ENCODE results near the gene SLC4A2.

The SLC4A2 gene

GRCh38 chr7:151046603-151047573, 12.5 kb upstream of the SLC4A2 start:
- DNase-seq, result no peak

- peak; percentile 48 for DNase-seq
Measured at GRCh38 chr7:151047976-151048815, 11.2 kb upstream of the SLC4A2 start, which contains the start of gene ASIC3. Gene ASIC3 (plus strand): TSS chr7:151048531. CDS start chr7:151048886, 355 bp downstream.

DNA sequence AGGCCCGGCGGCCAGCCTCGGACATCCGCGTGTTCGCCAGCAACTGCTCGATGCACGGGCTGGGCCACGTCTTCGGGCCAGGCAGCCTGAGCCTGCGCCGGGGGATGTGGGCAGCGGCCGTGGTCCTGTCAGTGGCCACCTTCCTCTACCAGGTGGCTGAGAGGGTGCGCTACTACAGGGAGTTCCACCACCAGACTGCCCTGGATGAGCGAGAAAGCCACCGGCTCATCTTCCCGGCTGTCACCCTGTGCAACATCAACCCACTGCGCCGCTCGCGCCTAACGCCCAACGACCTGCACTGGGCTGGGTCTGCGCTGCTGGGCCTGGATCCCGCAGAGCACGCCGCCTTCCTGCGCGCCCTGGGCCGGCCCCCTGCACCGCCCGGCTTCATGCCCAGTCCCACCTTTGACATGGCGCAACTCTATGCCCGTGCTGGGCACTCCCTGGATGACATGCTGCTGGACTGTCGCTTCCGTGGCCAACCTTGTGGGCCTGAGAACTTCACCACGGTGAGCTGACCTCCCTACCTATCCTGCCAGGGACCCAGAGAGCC, 10.4 kb upstream of the SLC4A2 start:
- no peak for DNase-seq

DNA sequence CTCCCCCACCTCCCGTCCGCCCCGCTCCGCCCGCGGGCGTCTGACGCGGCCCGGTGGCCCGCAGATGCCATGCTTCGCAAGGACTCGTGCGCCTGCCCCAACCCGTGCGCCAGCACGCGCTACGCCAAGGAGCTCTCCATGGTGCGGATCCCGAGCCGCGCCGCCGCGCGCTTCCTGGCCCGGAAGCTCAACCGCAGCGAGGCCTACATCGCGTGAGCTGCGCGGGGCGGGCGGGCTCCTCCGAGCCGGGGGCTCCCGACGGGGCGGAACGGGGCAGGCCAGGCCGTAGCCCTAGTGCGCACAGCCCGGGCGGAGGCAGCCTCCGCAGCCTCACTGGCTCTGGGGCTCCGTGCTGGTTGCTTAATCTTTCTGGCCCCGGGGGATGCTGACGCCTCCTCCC, 8.3 kb upstream of the SLC4A2 start:
- DNase-seq, result no peak

DNA sequence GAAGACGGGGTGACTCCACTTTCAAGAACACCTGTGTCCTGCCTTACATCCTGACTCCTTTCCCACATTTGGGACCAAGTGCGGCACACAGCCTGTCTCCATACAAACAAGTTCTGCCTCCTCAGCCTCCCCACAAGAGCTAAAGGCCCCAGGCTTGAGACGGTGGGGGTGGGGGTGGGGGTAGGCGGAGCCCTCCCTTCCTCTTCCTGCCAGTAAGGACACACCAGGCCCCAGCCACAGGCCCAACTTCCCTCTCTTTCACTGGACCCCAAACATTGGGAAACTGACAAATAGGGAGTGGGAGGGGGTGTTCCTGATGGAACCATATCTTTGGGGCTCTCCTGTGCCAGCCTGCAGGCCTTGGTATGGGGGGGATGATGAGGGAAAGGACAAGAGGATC, 6.3 kb upstream of the SLC4A2 start:
- no peak for DNase-seq

GRCh38 chr7:151053751-151054150, 5.6 kb upstream of the SLC4A2 start:
- DNase-seq, result no peak

DNA sequence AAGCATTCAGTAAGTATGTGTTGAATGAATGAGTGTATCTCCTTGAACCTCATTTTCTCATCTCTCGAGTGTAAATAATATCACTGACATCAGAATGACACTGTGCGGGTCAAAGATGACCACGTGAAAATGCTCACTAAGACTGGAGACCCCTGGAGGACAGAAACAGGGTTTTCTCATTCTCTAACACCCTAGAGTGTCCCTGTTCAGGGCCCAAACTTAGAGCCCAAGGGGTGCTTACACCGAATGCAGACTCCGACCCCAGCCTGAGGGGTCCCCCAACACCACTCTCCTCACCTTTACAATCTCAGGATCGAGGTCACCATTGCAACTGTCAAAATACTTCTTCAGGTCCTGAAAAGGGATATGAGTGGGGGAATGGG, 3.1 kb upstream of the SLC4A2 start:
- no peak for DNase-seq

DNA sequence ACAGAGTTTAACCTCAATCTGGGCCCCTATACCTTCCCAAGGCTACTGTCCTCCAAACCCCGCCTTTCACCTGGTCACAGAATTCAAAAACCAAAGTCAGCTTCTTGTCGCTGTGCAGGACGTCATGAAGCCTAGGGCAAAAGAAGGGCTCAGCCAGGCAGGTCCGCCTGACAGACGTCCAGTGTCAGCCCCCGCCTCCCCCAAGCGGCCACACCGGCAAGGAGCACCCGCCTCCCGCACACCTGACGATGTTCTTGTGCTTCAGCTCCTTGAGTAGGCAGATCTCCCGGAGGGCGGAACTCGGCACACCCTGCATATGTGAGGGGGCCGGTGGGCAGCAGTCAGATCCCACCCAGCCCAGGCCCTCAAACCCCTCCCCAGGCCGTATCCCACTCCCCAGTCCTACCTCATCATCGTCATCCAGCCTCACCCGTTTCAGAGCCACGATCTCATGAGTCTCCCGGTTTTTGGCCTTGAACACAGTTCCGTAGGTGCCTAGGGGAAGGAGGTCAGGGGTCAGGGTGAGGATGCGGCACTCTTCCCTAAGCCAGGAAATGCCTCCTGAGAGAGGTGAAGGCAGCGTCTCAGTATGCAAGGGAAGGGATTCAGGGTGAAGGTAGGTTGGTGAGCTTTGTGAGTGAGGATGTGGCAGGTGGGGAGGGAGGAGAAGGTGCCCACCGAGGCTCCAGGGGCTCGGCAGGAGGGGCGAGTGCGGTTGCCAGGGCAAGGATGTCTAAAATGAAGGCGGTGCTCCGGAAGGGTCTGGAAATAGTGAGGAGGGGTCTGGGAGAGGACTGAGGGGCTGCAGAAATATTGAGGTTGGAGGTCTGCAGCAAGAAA, 2.5 kb upstream of the SLC4A2 start:
- peak; percentile 29 for DNase-seq

GRCh38 chr7:151057506-151057988, 1.8 kb upstream of the SLC4A2 start, which contains the start of gene CDK5:
Gene CDK5 (minus strand): TSS chr7:151057897. CDS start chr7:151057848, 49 bp downstream.
- DNase-seq, result peak; percentile 76

- peak; percentile 100 for DNase-seq
Measured at GRCh38 chr7:151057989-151058780, 1.2 kb upstream of the SLC4A2 start.

DNA sequence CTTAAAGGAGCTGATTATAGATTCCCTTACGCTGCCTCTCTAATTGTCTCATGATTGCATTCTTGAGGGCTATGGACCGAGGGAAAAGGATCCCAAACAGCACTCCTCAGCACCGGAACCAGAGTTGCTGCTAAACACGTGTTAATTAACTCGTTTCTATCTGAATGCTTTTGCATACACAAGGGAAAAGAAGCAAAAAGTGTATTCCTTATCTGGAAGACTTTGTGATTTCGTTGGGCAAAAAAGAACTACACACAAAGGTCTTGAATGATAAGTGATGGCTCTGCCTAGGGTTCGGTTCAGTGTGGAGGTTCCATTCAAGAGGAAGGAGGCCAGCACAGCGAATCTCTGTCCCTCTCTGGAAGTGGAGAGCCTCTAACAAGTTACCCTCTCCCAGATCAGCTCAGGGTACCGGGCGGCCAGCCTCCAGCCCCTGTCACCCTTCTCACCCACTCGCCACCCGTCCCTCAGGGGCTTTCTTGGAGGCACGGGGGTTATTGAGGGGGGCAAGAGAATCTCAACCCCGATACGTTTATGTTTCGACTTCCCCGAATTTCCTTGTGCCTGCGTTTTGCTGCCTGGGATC, 515 bp upstream of the SLC4A2 start:
- DNase-seq, result peak; percentile 56

- peak; percentile 83 for DNase-seq
Measured at GRCh38 chr7:151060113-151060415, 675 bp downstream of the SLC4A2 start.

GRCh38 chr7:151060416-151061212, 1.2 kb downstream of the SLC4A2 start:
- peak; percentile 75 for DNase-seq

GRCh38 chr7:151061213-151062110, 2.1 kb downstream of the SLC4A2 start:
- DNase-seq, result peak; percentile 75

DNA sequence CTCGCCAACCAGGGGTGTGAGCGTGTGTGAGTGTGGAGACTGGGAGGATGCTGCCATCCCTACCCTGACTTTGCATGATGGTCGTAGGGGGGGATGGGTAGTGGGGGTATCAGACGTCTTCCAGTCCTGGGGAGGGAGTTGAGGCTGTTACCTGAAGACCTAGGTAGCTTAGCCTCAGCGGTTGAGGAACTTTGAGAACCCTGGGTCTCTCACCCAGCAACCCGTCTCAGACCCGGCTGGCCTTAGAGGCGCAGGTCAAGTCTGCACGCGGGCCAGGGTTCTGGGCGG, 2.7 kb downstream of the SLC4A2 start:
- no peak for DNase-seq

GRCh38 chr7:151062399-151063211, 3.2 kb downstream of the SLC4A2 start:
- peak; percentile 99 for DNase-seq

GRCh38 chr7:151063212-151063561, 3.8 kb downstream of the SLC4A2 start:
- no peak for DNase-seq

DNA sequence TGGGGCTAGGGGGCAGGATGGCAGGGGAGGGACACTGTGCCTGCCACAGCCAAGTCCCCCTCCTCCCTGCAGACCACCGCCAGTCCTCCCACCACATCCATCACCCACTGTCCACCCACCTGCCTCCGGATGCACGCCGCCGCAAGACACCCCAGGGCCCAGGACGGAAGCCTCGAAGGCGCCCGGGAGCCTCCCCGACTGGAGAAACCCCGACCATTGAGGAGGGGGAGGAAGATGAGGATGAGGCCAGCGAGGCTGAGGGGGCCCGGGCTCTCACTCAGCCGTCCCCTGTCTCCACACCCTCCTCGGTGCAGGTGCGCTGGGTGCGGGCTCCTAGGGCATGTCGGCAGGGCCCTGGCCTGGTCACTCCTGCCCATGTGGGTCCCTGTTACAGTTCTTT, 5.1 kb downstream of the SLC4A2 start:
- DNase-seq, result no peak

- no peak for DNase-seq
Measured at GRCh38 chr7:151064993-151065392, 5.6 kb downstream of the SLC4A2 start.

All from NCI-H82 (cell line).